Measurements from ENCODE around the gene FDX2. TPM values are rescaled to one million over a fixed set of nuclear protein-coding genes. Genes with fewer than 3 reads are reported as not detected.

Gene FDX2
- total RNA-seq, 1 experiment from 2014 or later, result 21.0 TPM

GRCh38 chr19:10321417-10321797, 5.6 kb upstream of the FDX2 start:
- Histone ChIP-seq H3K79me2 (ENCODE audit: insufficient read depth, low read length) (no peaks in the 10 kb centered on the region; the same call in 1 of the 2 replicates), H3K27ac (ENCODE audit: low read depth, low read length) (no peak overlapping the region), H2AFZ (ENCODE audit: low read depth, low read length, poor library complexity, severe bottlenecking) (no peak overlapping the region), H4K20me1 (ENCODE audit: insufficient read depth) (no peaks in the 10 kb centered on the region), H3K4me1 (ENCODE audit: control insufficient read depth in 1 of 2, insufficient read depth in 2 of 2, low read length in 2 of 2) (peaks cover 0 to 4% of the 10 kb centered on the region in 2 experiments; a peak in 2 of 4 replicates), H3K4me3 (replicated peaks in 1 of 2; ENCODE audit: low read depth in 1 of 2, low read length in 2 of 2) (no peak overlapping the region), H3K4me2 (ENCODE audit: low read length) (no peak overlapping the region), H3K9ac (ENCODE audit: low read length) (no peak overlapping the region), H3K27me3 (ENCODE audit: insufficient read depth, low read length) (no peaks in the 10 kb centered on the region), H3K36me3 (ENCODE audit: control insufficient read depth in 1 of 2, insufficient read depth in 2 of 2, low read length in 2 of 2) (peaks cover 20 to 30% of the 10 kb centered on the region in 2 experiments; a peak in 3 of 4 replicates), H3K9me2 (ENCODE audit: insufficient read depth) (no peaks in the 10 kb centered on the region), H3K9me3 (ENCODE audit: control insufficient read depth in 1 of 2, insufficient read depth in 1 of 2, low read depth in 1 of 2, low read length in 2 of 2) (no peaks in the 10 kb centered on the region)
- RAD21 ChIA-PET (ENCODE audit: low non-redundant PET in 1 of 2, low total read pairs in 2 of 2, uncharacterized antibody in 2 of 2, unreplicated experiment in 2 of 2), result no interaction called here
- no TSS peak for BruUV-seq (replicated peaks)
- POLR2A ChIA-PET, result no interaction called here
- CTCF ChIA-PET, result no interaction called here
- intact Hi-C loops (cut with micrococcal nuclease), result no loop called here
- DNase-seq (ENCODE audit: low read depth, low spot score), result no peak
- ATAC-seq, result no peak
- TF ChIP-seq, protein P1, sequence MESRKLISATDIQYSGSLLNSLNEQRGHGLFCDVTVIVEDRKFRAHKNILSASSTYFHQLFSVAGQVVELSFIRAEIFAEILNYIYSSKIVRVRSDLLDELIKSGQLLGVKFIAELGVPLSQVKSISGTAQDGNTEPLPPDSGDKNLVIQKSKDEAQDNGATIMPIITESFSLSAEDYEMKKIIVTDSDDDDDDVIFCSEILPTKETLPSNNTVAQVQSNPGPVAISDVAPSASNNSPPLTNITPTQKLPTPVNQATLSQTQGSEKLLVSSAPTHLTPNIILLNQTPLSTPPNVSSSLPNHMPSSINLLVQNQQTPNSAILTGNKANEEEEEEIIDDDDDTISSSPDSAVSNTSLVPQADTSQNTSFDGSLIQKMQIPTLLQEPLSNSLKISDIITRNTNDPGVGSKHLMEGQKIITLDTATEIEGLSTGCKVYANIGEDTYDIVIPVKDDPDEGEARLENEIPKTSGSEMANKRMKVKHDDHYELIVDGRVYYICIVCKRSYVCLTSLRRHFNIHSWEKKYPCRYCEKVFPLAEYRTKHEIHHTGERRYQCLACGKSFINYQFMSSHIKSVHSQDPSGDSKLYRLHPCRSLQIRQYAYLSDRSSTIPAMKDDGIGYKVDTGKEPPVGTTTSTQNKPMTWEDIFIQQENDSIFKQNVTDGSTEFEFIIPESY (IDR thresholded peaks at IDR 0.05; ENCODE audit: extremely low read depth, insufficient replicate concordance, low read length), result no peak
- no peak for TF ChIP-seq RAD21 (IDR thresholded peaks at IDR 0.05; ENCODE audit: low read depth)
- TF ChIP-seq, protein P2, sequence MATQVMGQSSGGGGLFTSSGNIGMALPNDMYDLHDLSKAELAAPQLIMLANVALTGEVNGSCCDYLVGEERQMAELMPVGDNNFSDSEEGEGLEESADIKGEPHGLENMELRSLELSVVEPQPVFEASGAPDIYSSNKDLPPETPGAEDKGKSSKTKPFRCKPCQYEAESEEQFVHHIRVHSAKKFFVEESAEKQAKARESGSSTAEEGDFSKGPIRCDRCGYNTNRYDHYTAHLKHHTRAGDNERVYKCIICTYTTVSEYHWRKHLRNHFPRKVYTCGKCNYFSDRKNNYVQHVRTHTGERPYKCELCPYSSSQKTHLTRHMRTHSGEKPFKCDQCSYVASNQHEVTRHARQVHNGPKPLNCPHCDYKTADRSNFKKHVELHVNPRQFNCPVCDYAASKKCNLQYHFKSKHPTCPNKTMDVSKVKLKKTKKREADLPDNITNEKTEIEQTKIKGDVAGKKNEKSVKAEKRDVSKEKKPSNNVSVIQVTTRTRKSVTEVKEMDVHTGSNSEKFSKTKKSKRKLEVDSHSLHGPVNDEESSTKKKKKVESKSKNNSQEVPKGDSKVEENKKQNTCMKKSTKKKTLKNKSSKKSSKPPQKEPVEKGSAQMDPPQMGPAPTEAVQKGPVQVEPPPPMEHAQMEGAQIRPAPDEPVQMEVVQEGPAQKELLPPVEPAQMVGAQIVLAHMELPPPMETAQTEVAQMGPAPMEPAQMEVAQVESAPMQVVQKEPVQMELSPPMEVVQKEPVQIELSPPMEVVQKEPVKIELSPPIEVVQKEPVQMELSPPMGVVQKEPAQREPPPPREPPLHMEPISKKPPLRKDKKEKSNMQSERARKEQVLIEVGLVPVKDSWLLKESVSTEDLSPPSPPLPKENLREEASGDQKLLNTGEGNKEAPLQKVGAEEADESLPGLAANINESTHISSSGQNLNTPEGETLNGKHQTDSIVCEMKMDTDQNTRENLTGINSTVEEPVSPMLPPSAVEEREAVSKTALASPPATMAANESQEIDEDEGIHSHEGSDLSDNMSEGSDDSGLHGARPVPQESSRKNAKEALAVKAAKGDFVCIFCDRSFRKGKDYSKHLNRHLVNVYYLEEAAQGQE (IDR thresholded peaks at IDR 0.05; ENCODE audit: low read depth), result no peak
- no peak for TF ChIP-seq CBX3 (IDR thresholded peaks at IDR 0.05; ENCODE audit: low read depth)
- TF ChIP-seq SIN3A (IDR thresholded peaks at IDR 0.05; ENCODE audit: low read depth), result no peak
- no peak for TF ChIP-seq SP1 (IDR thresholded peaks at IDR 0.05; ENCODE audit: low read depth)
- TF ChIP-seq ELF1 (IDR thresholded peaks at IDR 0.05; ENCODE audit: borderline replicate concordance, low read depth), result no peak
- no peak for TF ChIP-seq EZH2 (IDR thresholded peaks at IDR 0.05)
- no peak for TF ChIP-seq ZFX (IDR thresholded peaks at IDR 0.05)
- TF ChIP-seq, protein P3, sequence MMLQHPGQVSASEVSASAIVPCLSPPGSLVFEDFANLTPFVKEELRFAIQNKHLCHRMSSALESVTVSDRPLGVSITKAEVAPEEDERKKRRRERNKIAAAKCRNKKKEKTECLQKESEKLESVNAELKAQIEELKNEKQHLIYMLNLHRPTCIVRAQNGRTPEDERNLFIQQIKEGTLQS (IDR thresholded peaks at IDR 0.05), result no peak
